IPS-NIHi11 (cell line): Measurements from ENCODE around the gene PSME4.

Source experiments
- DNase-seq: peaks from one replicate; pipeline ENCODE4 v3.0.0; 2012; ENCODE audit warnings: mixed read lengths, low spot score

PSME4 gene, protein sequence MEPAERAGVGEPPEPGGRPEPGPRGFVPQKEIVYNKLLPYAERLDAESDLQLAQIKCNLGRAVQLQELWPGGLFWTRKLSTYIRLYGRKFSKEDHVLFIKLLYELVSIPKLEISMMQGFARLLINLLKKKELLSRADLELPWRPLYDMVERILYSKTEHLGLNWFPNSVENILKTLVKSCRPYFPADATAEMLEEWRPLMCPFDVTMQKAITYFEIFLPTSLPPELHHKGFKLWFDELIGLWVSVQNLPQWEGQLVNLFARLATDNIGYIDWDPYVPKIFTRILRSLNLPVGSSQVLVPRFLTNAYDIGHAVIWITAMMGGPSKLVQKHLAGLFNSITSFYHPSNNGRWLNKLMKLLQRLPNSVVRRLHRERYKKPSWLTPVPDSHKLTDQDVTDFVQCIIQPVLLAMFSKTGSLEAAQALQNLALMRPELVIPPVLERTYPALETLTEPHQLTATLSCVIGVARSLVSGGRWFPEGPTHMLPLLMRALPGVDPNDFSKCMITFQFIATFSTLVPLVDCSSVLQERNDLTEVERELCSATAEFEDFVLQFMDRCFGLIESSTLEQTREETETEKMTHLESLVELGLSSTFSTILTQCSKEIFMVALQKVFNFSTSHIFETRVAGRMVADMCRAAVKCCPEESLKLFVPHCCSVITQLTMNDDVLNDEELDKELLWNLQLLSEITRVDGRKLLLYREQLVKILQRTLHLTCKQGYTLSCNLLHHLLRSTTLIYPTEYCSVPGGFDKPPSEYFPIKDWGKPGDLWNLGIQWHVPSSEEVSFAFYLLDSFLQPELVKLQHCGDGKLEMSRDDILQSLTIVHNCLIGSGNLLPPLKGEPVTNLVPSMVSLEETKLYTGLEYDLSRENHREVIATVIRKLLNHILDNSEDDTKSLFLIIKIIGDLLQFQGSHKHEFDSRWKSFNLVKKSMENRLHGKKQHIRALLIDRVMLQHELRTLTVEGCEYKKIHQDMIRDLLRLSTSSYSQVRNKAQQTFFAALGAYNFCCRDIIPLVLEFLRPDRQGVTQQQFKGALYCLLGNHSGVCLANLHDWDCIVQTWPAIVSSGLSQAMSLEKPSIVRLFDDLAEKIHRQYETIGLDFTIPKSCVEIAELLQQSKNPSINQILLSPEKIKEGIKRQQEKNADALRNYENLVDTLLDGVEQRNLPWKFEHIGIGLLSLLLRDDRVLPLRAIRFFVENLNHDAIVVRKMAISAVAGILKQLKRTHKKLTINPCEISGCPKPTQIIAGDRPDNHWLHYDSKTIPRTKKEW (N-terminal part only)

GRCh38 chr2:53970724-53971602 is at the start of gene PSME4:
Gene PSME4 (minus strand): TSS chr2:53970993. CDS start chr2:53970784, 209 bp downstream.
- peak; percentile 97 for DNase-seq

GRCh38 chr2:54015798-54016699 is 45.3 kb upstream of the PSME4 start:
- no peak for DNase-seq

DNA sequence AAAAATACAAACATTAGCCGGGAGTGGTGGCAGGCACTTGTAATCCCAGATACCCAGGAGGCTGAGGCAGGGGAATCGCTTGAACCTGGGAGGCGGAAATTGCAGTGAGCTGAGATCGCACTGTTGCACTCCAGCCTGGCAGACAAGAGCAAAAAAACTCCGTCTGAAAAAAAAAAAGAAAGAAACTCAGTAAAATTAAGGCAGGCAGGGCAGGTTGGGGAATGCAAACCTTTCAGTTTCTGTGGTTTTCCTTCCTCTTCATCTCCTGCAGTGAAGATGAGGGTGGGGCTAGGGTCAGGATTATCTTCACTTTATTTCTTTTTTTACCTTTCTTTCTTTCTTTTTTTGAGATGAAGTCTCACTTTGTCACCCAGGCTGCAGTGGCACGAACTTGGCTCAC is 43.2 kb upstream of the PSME4 start:
- DNase-seq, result no peak

DNA sequence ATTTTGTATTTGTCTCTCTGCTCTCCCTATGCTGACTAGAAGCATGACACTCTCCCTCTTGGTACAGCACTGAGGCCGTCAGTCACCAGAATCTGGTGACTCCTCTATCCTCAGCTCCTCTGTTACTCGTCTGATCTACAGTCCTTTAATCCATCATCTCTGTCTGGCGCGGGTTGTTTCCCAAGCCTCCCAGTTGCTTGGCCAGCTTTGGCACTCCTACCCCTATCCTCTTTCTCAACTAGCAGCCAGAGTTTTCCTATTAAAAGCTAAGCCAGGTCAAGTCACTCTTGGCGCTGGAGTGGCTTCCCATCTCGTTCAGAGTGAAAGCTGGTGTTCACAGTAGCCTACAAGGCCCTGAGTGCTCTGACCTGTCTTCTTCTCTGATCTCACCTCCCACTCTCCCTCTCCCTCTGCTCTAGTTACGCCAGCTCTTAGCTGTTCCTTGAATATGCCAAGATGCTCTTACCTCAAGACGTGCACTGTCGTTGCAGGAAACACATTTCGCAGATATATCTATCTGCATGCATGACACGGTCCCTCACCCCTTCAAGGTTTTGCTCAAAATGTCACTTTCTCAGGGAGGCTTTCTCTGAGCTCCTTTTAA is 41.8 kb upstream of the PSME4 start:
- DNase-seq, result no peak

DNA sequence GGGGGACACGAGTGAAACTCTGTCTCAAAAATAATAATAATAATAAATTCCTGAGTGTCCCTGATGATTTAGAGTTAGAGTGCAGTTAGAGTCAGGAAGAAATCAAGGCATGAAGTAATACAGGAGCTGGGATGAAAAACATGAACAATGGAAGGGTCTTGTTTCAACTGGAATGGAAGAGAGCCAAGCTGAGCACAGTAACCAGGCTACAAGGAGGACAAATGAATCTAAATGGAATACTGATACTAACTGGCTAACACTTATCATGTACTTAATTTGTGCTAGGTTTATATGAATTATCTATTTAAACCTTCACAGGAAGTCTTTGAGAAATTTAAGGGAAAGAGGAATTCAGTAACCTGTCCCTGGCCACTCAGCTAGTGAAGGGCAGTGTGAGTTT is 38.8 kb upstream of the PSME4 start:
- DNase-seq, result no peak

DNA sequence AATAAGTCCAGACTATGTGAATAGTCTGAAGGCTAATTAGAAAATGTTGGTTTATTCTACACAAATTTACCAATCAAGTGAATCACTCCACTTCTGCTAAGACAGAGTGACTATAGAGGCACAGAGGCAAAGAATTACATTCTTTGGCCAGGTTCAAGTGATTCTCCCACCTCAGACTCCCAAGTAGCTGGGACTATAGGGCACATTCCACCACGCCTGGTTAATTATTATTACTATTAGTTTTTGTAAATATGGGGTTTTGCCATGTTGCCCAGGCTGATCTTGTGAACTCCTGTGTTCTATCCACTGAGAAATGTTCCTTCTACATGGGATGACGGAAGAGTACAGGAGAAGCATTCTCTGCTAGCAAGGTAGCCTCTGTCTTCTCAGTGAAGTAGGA is 37.6 kb upstream of the PSME4 start:
- no peak for DNase-seq

- DNase-seq, result no peak
Measured at GRCh38 chr2:54000524-54000923, 29.7 kb upstream of the PSME4 start.

GRCh38 chr2:54000122-54000521 is 29.3 kb upstream of the PSME4 start:
- DNase-seq, result no peak

DNA sequence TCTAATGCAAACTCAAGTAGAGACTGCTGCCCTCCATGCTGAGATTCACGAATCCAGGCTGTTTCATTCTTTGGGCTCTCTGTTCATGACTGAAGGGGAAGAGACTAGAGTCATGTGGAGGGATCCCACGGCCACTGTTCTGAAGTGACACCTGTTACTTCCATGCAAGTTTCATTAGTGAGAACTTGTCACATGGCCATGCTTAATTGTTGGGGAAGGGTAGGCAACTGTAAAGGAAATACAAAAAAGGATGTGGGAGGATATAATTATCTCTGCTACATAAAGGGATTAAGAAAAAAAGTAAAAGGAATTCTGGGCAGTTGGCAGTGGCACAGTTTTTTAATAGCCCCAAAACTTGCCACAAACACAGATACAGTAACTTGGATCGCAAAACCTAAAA is 28.0 kb upstream of the PSME4 start:
- DNase-seq, result no peak

DNA sequence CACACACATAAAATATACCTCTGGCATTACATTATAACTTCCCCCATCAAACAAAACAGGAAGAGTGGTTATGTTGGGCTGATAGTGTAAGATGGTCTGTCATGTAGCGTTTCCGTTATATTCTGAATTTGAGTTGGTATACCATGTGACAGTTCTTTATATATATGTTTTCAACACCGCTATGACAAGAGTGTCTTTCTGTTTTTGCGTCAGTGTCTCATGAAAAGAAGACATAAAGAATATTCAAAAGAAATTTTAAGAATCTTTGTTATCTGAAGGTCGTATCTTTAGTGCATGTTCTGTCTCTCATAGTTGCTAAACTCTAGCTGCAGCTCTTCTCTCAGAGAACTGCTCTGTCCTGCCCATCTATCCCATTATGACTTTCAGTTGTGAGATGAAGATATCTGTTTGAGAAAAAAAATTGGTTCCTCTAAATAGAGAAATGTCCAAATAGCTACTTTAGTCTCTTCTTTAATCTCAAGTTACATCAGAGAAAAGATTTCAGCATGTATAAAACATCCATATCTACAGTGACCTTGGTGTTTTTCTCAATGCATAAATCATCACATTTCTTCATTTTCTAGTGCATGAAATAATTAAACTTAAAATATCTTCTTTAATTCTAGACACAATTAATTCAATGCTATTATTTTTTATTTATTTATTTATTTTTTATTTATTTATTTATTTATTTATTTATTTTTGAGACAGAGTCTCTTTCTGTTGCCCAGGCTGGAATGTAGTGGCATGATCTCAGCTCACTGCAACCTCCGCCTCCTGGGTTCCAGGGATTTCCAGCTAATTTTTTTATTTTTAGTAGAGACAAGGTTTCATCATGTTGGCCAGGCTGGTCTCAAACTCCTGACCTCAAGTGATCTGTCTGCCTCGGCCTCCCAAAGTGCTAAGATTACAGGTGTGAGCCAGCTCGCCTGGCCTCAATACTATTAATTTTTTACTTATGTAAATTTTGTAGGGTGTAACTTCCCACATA is 24.3 kb upstream of the PSME4 start:
- no peak for DNase-seq

DNA sequence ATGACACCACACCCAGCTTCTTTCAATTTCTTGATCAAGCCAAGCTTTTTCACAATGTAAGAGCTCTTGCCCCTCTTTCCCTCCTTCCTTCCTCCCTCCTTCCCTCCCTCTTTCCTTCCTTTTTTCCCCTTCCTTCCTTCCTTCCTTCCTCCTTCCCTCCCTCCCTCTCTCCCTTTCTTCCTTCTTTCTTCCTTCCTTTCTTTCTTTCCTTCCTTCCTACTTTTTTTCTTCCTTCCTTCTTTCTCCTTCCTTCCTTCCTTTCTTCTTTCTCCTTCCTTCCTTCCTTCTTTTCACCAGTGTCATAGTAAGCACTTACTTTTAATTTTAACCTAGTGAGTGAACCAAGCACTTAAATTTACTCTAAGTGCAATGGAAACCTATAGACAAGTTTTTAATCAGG is 21.2 kb upstream of the PSME4 start:
- no peak for DNase-seq

- DNase-seq, result no peak
Measured at GRCh38 chr2:53989210-53989862, 18.5 kb upstream of the PSME4 start.

DNA sequence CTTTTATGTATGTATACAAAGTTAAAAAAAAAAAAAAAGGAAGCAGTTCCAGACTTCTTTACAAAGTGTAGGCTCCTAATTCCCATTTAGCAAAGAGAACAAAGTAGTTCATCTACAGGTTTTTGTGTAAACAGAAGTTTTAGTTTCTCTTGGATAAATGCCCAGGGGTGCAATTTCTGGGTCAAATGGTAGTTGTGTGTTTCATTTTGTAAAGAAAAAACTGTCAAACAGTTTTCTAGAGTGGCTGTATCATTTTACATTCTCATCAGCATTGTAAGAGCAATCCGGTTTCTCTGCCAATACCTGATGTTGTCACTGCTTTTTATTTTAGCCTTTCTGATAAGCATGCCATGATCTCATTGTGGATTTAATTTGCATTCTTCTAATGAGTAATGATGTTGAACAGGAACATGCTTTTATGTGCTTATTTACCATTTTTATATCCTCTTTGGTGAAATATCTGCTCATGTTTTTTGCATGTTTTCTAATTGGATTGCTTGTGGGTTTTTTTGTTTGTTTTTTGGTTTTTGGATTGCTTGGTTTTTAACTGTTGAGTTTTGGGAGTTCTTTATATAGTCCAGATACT is 16.6 kb upstream of the PSME4 start:
- no peak for DNase-seq

- DNase-seq, result no peak
Measured at GRCh38 chr2:53985646-53986045, 14.9 kb upstream of the PSME4 start.

GRCh38 chr2:53969968-53970723 is 647 bp downstream of the PSME4 start:
- DNase-seq, result peak; percentile 35

GRCh38 chr2:53969285-53969967 is 1.4 kb downstream of the PSME4 start:
- DNase-seq, result no peak
